ENCODE data around the gene STX7.

- TF ChIP-seq POLR2A (IDR thresholded peaks at IDR 0.05) = no peak
- no peak for TF ChIP-seq CTCF (IDR thresholded peaks at IDR 0.05)
These were observed 38.3 kb upstream of the STX7 start for GRCh38 chr6:132551214-132551613.
